Stimulated activated effector memory CD8-positive, alpha-beta T cell treated with anti-CD3 and anti-CD28 coated beads, Interleukin-12 subunit alpha, Interleukin-12 subunit beta, amount 100 ng/mL, for 72 hours (primary cell): ENCODE data around the gene MERTK.
"Not testable (repeated sequence)": the region's sequence is repeated elsewhere in the genome, so short reads cannot be mapped to it uniquely, and the experiment has no call there.

Experiments
- ATAC-seq: fragments of 150-1000 bp; cut with Tn5 transposase; 2 replicates; pipeline ENCODE4 v1.10.0; 2021
- DNase-seq, 2 donors: peaks; one replicate each; pipeline ENCODE4 v3.0.0; 2021 to 2022; ENCODE audit warnings: low spot score in 2 of 2
- H3K27ac Mint-ChIP-seq: one replicate; pipeline ENCODE4 v1.8.0; 2022; ENCODE audit warnings: mild to moderate bottlenecking, mixed read lengths
- H3K36me3 Mint-ChIP-seq: one replicate; pipeline ENCODE4 v1.8.0; 2022; ENCODE audit warnings: mild to moderate bottlenecking, mixed read lengths
- H3K4me1 Mint-ChIP-seq: one replicate; pipeline ENCODE4 v1.8.0; 2022; ENCODE audit warnings: mixed read lengths
- H3K4me3 Mint-ChIP-seq: one replicate; pipeline ENCODE4 v1.8.0; 2022; ENCODE audit warnings: mild to moderate bottlenecking, mixed read lengths
- H3K9me3 Mint-ChIP-seq: one replicate; pipeline ENCODE4 v1.8.0; 2022; ENCODE audit warnings: mixed read lengths

MERTK gene

DNA sequence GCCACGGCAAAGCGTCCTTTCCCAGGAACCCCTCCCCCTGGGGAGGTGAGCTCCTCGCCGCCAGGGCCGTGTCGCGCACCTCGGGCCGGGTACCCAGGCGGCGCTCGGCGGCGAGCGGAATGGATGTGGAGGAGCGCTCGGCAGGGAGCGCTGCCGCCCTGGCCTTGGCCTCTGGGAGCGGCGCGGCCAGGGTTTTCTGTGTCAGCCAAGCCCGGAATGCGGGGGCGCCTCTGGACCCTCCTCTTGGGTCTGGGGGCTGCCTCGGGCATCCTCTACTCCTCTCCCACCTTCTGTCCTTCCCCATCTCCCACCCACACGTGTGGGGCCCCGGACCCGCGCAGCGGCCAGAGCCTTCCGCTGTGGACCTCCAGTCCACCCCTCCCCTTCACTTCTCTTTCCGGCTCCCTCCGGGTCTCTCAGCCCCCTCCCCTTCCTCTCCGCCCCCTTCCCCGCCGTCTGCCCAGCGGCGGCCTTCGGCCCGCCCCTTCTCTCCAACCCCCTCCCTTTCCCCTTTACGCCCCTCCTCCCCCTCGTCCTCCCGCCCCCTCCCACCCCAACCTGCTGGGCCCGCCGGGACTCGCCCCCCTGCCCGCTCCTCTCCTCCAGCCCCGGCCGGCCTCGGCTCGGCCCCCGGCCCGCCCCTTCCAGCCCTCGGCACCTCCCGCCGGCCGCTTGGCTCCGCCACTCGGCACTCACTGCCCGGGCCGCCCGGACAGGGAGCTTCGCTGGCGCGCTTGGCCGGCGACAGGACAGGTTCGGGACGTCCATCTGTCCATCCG lies at the start of gene MERTK:
MERTK (plus strand) TSS at position 684 of the 779 bp plus-strand sequence. CDS start 129 bp downstream, outside the sequence.
- Mint-ChIP-seq H3K4me1 (peaks cover 15% of the 10 kb centered on the region), H3K9me3 (no peaks in the 10 kb centered on the region), H3K4me3 (peak within 1 kb of the TSS; percentile 75), H3K27ac (peak within 1 kb of the TSS; percentile 58), H3K36me3 (no peaks in the 10 kb centered on the region)
- ATAC-seq (peak; percentile 93), DNase-seq (peak; percentile 41 to 73)

DNA sequence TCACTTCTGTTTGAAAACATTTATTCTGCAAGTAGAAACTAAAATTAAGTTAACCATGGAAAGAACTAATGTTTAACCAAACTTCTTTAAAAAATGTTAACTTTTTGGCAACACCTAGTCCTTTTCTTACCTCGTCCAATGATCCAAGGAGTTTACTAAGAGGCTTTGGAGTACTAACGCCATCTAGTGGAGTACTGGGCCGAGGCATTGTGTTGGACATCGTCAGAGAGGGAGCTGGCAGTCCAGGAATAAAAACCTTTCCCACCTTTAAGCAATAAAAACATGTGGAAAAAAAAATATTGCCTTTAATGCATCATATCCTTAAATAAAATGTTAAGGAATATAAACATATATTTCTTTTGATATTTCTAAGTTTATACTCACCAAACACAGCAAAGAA lies 47.8 kb upstream of the MERTK start:
- not testable (repeated sequence) for H3K27ac Mint-ChIP-seq, H3K4me1 Mint-ChIP-seq, H3K9me3 Mint-ChIP-seq, DNase-seq, H3K4me3 Mint-ChIP-seq, ATAC-seq
- peaks cover 87% of the 10 kb centered on the region for H3K36me3 Mint-ChIP-seq

DNA sequence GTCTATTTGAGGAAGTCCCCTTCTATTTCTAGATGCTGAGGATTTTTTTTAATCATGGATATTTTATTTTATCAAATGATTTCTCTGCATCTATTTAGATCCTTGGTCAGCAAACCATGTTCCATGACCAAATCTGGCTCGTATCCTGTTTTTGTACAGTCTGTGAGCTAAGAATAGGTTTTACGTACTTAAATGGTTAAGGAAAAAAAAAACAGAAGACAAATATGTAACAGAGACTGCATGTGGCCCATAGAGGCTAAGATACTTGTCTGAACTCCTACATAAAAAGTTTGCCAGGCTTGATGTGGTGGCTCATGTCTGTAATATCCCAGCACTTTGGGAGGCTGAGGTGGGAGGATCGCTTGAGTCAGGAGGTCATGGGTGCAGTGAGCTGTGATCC lies 45.9 kb upstream of the MERTK start:
- H3K4me3 Mint-ChIP-seq, H3K9me3 Mint-ChIP-seq, H3K27ac Mint-ChIP-seq, ATAC-seq, DNase-seq, H3K4me1 Mint-ChIP-seq: not testable (repeated sequence)
- peaks cover 89% of the 10 kb centered on the region for H3K36me3 Mint-ChIP-seq

DNA sequence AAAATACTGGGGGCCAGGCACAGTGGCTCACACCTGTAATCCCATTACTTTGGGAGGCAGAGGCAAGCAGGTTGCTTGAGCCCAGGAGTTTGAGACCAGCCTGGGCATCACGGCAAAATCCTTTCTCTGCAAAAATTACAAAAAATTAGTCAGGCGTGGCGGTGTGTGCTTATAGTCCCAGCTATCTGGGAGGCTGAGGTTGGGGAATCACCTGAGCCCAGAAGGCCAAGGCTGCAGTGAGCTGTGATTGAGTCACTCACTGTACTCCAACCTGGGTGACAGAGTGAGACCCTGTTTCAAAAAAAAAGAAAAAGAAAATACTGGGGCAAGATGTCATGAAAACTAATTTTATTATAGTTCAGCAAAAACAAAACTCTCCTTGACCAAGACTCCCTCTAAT lies 38.4 kb upstream of the MERTK start:
- H3K4me1 Mint-ChIP-seq, H3K9me3 Mint-ChIP-seq, H3K27ac Mint-ChIP-seq, H3K4me3 Mint-ChIP-seq, DNase-seq: not testable (repeated sequence)
- ATAC-seq: peak; percentile 72
- peaks cover 84% of the 10 kb centered on the region for H3K36me3 Mint-ChIP-seq

DNA sequence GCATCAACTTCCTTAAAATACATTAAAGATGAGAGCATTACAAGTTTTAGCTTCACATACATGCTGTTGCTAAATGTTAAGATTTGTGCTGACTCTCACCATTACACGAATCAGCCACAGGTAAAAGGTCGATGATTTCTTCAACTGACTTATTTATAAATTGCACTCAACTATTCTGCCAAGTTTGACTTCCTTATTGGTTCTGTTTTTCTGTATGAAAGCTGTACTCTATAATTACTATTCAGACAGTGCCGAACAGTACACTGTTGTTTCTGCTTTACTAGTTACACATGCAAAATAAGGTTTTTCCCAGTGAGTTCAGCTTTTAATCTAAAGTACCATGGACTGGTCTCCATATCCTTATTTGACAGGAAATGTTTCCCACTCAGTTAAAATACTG lies 33.3 kb upstream of the MERTK start:
- not testable (repeated sequence) for H3K4me3 Mint-ChIP-seq, ATAC-seq, H3K27ac Mint-ChIP-seq, H3K9me3 Mint-ChIP-seq, DNase-seq, H3K4me1 Mint-ChIP-seq
- peaks cover 87% of the 10 kb centered on the region for H3K36me3 Mint-ChIP-seq

DNA sequence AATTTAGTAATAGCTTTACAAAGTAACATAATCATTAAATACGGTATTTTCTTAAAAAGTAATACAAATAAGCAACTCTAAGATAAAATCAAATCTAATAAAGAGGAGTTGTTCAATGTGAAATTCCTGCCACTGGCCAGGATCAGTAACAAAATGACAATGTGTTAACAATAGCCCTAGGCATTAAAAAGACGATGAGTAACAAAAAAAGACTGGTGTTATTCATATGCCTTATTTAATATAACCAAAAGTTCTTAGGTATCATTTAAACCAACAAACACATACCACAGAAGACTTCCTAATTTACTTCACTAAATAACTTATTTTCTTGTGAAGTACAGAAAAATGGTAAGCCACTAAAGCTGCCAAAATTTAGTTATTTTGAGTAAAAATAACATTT lies 25.6 kb upstream of the MERTK start:
- not testable (repeated sequence) for ATAC-seq, H3K4me1 Mint-ChIP-seq, H3K9me3 Mint-ChIP-seq, H3K27ac Mint-ChIP-seq, DNase-seq, H3K4me3 Mint-ChIP-seq
- H3K36me3 Mint-ChIP-seq: peaks cover 99% of the 10 kb centered on the region

DNA sequence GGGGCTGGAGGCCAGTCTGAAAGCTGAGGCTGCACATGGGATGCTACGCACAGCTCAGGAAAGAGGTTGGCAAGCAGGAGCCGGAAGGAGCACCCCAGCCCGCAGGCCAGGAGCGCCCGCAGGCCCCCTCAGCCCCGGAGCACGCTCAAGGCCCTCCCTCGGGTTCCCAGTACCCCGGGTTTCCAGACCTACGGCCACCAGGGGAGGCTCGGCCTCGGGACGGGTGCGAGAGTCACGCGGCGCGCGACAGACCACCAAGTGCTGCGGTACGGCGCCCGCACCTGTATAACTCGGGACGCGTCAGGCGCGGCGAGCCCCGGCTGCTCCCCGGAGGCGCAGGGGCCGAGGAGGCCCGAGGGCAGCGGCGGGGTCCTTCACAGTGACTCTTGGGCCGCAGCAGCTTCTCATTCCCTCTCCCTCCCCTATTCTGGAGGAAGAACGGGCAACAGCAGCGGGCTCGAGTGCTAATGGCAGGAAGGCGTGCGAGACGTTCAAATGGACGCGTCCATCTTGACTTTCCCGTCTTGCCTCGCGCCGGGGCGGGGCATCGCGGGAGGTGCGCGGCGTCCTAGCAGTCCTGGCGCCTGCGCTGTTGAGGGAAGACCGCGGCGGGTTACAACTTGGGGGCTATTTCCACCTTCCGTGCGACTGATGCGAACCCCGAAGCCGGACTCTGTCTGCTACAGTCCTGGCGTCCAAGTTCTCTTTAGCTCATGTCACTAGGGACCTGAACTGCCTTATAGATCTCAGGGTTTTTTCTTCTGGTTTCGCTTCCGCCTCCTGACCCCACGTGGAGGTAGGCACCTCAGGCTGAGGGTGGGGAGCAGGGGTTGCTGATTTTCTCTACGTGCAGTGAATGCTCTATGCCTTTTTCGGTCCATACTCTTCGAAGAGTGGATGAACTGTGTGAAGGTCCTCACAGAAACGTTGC lies 14.5 kb upstream of the MERTK start, which contains the start of gene ANAPC1:
ANAPC1 (minus strand) TSS at position 533 of the 931 bp plus-strand sequence. CDS start 3,368 bp downstream, outside the sequence.
- ATAC-seq (peak; percentile 93), DNase-seq (peak; percentile 72 to 92)
- peaks cover 10% of the 10 kb centered on the region for H3K4me1 Mint-ChIP-seq
- peaks cover 35% of the 10 kb centered on the region for H3K36me3 Mint-ChIP-seq
- no peaks in the 10 kb centered on the region for H3K9me3 Mint-ChIP-seq
- H3K4me3 Mint-ChIP-seq: peak within 1 kb of the TSS; percentile 90
- H3K27ac Mint-ChIP-seq: peak within 1 kb of the TSS; percentile 97

DNA sequence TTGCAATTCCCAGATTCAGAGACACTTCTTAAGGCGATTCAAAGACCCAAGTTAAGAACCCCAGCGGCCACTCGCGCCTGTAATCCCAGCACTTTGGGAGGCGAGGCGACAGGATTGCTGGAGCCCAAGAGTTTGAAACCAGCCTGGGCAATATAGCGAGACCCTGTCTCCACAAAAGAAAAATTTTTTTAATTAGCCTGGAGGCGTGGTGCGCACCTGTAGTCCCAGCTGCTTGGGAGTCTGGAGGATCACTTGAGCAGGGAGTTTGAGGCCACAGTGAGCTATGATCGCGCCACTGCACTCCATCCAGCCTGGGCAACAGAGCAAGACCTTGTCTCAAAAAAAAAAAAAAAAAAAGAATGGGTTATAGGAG lies 13.8 kb upstream of the MERTK start:
- Mint-ChIP-seq H3K36me3 (peaks cover 28% of the 10 kb centered on the region), H3K27ac (peak overlapping the region; percentile 97), H3K4me1 (peaks cover 10% of the 10 kb centered on the region), H3K4me3 (peak overlapping the region; percentile 90), H3K9me3 (no peaks in the 10 kb centered on the region)
- ATAC-seq: no peak
- no peak for DNase-seq

DNA sequence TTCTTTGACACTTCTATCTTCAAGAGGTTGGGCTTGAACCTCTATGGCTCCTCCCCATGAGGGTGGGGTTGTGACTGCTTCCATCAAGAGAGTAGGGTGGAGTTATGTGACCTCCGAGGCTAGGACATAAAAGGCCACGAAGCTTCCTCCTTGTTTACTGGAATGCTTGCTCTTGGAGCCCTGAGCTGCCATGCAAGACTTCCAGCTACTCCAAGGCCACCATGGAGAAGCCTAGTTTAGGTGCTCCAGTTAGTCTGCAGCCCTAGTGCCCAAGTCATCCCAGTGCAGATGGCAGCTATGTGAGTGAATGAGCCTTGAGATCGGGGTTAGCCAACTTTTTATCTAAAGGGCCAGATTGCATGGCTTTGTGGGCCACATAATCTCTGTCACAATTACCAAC lies 2.4 kb upstream of the MERTK start:
- H3K9me3 Mint-ChIP-seq: no peaks in the 10 kb centered on the region
- H3K4me1 Mint-ChIP-seq: peaks cover 11% of the 10 kb centered on the region
- DNase-seq (no peak), ATAC-seq (no peak)
- no peaks in the 10 kb centered on the region for H3K36me3 Mint-ChIP-seq
- no peak overlapping the region for H3K27ac Mint-ChIP-seq
- H3K4me3 Mint-ChIP-seq: no peak overlapping the region

DNA sequence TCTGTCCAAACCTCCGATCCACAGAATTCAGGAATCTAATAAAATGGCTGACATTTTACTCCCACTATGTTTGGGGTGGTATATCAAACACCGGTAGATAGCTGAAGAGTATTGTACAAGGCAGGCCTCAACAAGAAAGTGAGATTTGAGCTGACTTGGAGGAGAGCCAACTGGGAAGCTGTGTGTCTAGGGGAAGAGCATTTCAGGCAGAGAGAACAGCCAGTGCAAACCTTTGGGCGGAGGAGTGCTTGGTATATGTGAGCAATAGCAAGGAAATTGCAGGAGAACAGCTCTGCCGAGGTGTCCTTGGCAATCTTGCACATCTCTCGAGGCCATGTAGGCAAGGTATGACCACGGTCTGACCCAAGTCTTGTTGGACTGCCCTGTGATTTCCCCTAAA lies 1.8 kb upstream of the MERTK start:
- DNase-seq: peak in 1 of 2 donors; percentile 43
- H3K9me3 Mint-ChIP-seq: no peaks in the 10 kb centered on the region
- no peaks in the 10 kb centered on the region for H3K36me3 Mint-ChIP-seq
- H3K27ac Mint-ChIP-seq: no peak overlapping the region
- no peak for ATAC-seq
- peaks cover 11% of the 10 kb centered on the region for H3K4me1 Mint-ChIP-seq
- H3K4me3 Mint-ChIP-seq: no peak overlapping the region

DNA sequence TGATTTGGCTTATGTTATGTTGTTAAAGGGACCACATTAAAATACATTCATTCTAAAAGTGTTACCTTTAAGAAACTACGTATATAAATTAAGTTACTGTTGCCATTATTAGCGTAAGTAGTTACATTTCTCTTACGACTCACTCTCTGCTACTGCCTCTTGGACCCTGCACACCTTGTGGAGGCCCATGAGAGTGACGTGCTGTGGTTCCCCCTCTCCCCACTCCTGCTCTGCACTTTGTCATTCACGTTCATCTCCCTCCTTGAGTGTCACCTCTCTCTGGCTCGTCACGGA lies 830 bp upstream of the MERTK start:
- no peaks in the 10 kb centered on the region for H3K9me3 Mint-ChIP-seq
- H3K4me3 Mint-ChIP-seq: peak overlapping the region; percentile 75
- no peaks in the 10 kb centered on the region for H3K36me3 Mint-ChIP-seq
- H3K27ac Mint-ChIP-seq: peak overlapping the region; percentile 58
- peaks cover 11% of the 10 kb centered on the region for H3K4me1 Mint-ChIP-seq
- DNase-seq (no peak), ATAC-seq (no peak)

DNA sequence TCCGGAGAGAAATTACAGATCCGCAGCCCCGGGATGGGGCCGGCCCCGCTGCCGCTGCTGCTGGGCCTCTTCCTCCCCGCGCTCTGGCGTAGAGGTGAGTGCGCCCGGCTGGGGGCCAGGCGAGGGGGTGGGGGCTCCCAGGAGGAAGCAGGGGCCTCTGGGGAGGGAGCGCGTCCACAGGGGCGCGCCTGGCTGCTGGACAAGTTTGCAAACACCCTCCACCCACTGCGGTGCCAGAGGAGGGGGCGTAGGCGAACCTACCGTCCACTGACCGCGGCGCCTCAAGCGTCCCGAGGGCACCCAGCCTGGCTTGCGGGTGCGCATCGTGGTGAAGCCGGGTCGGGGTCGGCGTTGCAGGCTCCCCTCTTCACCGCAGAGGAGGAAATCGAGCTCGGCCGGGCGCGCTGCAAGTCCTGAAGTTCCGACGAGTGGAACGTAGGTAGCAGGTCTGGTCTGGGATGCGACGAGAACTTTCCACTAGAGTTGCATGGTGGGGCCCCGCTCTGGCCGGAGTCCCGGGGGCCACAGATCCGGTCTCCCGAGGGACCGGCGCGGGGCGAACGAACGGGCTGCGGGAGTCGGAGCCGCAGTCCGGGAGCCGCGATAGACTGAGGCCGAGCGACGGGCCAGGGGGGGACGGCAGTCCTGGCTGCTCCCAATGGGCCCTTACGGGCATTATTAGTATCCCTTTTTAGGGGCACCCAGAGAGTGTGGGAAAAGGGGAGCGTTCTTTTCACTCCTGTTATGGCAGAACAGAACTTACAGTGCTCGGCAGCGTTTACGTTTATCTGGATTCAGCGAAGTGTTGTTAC lies 502 bp downstream of the MERTK start:
- peak; percentile 31 for ATAC-seq
- Mint-ChIP-seq H3K9me3 (no peaks in the 10 kb centered on the region), H3K36me3 (no peaks in the 10 kb centered on the region), H3K4me1 (peaks cover 16% of the 10 kb centered on the region), H3K4me3 (peak overlapping the region; percentile 75), H3K27ac (no peak overlapping the region)
- peak; percentile 18 to 66 for DNase-seq

DNA sequence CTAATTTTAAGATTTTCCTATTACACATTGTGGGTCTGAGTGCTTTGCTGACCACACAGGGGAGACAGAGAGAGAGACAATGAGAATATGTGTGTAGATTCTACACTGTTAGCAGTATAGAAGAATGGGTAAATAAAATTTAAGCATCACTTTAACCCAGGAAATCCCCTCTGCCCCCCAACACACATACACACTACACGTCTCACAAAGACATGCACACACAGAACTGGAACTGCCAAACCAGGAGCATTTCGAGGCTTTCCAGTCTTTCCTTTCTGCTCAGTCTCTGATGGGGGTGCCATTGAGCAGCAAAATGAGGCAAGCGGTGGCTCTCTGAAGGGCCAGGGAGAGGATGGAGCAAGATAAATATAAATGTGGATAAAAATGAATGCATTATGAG lies 2.5 kb downstream of the MERTK start:
- Mint-ChIP-seq H3K4me3 (no peak overlapping the region), H3K9me3 (no peaks in the 10 kb centered on the region), H3K27ac (no peak overlapping the region), H3K4me1 (peaks cover 16% of the 10 kb centered on the region), H3K36me3 (no peaks in the 10 kb centered on the region)
- DNase-seq (no peak), ATAC-seq (no peak)

DNA sequence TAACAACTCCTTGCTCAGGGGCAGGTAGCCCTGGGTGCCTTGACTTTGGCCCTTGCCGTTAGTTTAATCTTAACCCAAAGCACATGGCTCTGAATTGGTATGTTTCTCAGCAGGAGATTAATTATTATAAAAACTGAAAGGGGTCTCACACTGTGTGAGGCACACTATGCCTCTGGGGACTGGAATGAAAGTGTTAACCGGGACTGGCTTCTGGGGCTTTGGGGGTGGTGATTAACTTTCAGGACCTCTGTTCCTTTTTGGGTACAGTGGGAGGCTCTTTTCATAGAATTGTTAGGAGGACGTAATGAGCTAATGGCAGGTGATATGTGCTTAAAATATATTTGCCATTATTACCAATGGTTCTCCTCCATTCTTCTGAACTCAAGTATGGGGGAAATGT lies 5.1 kb downstream of the MERTK start:
- Mint-ChIP-seq H3K9me3 (no peaks in the 10 kb centered on the region), H3K36me3 (no peaks in the 10 kb centered on the region), H3K4me3 (no peak overlapping the region), H3K4me1 (peaks cover 13% of the 10 kb centered on the region), H3K27ac (no peak overlapping the region)
- ATAC-seq (no peak), DNase-seq (no peak)

DNA sequence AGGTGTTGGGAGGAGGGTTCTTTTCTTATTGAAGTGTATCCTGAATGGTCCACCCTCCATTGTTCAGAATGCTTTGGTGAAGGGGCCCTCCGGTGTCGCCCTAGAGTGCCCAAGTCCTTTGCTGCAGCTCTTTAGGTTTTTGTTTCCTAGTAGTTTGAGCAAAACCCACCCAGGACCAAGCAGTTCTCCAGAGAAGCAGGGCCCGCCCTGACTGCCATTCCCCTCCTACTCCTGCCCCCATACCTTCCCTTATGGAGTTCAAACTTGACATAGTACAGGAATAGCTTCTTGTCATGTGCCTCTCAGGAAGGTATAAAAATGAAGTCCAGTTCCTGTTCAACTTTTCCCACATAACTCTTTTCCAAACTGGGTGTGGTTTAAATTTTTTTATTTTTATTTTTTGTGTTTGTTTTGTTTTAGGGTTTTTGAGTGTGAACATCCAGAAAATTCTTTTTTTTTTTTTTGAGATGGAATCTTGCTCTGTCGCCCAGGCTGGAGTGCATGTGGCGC lies 5.6 kb downstream of the MERTK start:
- Mint-ChIP-seq H3K4me3 (no peak overlapping the region), H3K9me3 (no peaks in the 10 kb centered on the region), H3K27ac (no peak overlapping the region), H3K4me1 (peaks cover 13% of the 10 kb centered on the region), H3K36me3 (no peaks in the 10 kb centered on the region)
- DNase-seq (no peak), ATAC-seq (no peak)
